HG02870 (cell line): Measurements from ENCODE around the gene CPNE8.
"Not testable (repeated sequence)": the region's sequence is repeated elsewhere in the genome, so short reads cannot be mapped to it uniquely, and the experiment has no call there.

ENCODE experiments used
- ATAC-seq: cut with Tn5 transposase; IDR thresholded peaks from one replicate; pipeline ENCODE4 v1.9.1; 2021; ENCODE audit warnings: mild to moderate bottlenecking, moderate library complexity; ENCODE audit not compliant: unreplicated experiment

CPNE8 gene

DNA sequence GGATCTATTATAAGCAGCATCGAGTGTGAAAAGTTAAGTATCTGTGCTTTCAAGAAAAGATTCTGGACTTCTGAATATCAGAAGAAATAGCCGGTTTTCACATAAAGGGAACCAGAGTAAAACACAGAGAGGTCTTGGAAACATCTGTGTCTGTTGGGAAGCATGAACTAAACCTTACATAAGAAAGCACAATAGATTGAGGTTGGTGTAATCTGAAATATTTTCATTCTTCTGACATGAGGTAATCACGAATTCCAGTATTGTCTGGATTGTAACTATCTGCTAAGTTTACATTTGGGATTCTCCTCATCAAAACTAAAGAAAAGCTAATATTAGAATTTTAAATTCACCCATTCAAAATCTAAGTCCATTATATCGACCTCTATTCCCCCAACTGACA lies 161.3 kb downstream of the CPNE8 start:
- ATAC-seq: no peak

DNA sequence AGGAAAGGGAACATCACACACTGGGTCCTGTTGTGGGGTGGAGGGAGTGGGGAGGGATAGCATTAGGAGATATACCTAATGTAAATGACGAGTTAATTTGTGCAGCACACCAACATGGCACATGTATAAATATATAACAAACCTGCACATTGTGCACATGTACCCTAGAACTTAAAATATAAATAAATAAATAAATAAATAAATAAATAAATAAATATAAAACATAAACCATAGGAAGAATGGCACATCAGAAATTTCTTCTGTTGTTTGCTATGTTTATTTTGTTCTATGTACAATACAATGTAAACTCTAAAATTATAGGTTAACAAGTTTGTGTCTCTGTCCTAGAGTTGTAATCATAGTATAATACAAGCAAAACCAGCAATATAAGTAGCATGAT lies 162.9 kb downstream of the CPNE8 start:
- not testable (repeated sequence) for ATAC-seq

DNA sequence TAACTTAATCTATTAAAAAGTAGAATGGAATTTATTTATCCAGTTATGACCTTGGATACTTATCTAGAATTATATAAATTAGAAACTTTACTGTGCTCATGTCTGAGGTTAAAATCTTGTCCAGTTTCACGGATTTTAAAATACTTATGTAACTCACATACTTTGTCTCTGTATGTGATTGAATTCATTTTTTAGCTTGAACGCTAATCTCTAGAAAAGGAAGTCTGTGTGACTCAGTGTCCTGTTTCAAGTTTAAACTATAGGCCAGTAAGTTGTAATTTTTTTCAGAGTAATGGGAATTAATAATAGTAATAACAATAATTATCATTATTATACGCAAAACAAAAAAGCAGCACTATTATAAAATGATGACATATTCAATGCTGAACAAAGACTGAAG lies 168.6 kb downstream of the CPNE8 start:
- ATAC-seq: no peak

DNA sequence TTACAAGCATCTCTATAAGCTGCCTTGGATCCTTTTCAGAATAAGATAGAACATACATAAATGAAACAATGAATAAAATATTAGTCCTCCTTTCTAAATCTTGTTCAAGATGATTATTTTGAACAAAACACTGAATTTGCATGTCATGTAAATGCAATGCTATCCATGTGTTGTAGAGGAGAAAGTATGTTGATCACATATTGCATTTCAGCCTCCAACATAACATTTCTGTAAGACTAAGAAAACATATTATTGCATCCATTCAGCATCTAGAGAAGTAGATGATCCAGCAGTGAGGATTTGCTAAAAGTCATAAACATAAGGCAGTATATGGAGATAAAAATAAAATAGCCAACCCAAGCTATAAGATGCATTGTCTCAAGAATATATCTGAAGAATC lies 172.6 kb downstream of the CPNE8 start:
- ATAC-seq: no peak

DNA sequence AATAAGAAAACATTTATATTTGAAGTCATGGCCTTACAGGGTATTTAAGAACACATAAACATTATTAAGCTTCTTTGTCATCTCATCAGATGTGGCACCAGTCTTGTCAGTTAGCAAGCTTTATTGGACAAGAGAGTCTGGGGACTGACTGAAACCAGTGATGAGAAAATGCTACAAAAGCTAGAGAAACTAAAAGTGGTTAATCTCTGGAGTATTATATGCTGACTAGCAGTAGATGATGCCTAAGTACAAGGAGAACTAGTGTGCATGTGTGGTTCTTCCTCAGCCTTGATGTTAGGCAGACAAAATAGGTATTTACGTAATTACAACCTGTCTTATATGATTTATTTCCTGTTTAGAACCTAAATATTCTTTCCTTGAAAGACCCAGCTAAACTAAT lies 176.5 kb downstream of the CPNE8 start:
- ATAC-seq: no peak

DNA sequence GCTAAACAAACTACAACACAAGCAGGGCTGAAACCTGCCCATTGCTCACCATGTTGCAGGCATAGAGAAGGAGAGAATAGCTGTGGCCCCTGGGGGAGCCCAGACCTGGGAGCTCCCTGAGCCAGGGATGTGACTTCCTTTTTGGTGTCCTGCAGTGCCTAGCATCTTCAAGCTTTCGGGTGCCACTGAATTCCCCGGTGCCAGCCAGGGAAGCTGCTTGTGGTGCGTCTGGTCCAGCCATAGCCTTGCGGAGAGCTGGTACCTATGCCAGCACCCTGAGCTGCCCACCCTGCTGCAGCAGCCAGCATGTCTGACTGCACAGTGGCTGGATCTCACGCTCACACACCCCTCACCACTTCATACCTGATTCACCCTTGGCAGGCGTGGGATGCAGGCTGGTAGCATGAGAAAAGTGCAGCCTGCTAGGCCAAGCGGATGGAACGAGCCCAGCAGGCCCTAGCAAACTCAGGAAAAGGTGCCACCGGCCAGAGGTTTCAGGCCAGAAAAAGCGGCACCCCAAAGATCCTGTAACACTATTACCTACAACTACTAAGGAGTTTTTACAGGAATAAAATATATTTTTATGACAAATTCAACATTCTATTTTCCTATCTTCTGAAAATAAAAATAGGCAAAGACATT lies 183.7 kb downstream of the CPNE8 start:
- no peak for ATAC-seq

DNA sequence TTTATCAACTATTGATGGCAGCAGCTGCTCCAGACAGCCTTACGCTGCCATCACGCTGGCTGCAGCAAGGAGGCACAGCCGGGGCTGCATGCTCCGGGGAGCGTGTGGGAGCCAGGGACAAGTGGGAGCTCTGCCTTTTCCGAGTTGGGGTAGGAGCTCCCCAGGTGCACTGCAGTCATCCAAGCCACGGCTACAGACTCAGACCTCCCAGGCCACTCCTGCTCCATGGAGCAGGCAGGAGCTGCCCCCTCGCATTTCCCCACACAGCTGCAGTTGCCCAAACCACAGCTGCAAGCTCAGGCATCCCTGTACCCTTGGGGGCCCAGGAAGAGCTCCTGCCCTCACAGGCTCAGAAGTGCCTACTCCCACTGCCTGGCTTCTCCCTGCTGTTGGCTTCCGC lies 184.7 kb downstream of the CPNE8 start:
- no peak for ATAC-seq

DNA sequence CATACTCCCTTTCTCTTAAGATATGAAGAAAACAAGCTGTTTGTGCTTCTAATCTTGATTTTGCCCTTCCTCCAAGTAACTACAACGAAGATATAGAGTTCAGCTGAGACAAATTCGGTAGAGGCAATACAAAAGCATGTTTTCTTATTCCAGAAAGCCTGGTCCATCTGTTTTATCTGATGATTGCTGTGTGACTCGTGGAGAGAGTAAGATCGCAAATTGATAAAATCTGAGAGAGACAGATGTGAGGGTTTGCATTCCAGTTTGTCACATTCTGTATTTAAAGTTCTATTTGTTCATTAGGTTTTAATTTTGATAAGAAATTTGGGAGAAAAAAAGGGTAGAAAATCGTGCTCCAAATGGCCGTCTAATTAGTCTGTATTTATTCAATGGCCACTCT lies 192.1 kb downstream of the CPNE8 start:
- ATAC-seq: no peak

DNA sequence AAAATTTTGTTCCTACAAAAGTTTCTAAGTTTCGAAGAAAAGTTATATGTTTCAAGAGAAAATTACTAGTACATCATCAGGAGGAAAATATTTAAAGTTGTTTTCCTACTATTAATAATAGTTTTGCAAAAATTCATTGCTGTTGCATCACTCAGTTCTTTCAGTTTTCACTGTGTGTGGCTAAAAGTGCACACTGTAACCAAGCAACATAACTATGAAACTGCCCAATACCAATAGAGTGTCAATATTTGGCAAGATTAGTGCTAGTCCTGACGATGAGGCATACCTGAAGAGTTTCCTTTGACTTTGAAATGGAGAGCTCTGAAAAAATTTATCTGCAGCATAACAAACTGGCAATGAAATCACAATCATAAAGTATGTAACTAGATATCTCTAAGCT lies 194.3 kb downstream of the CPNE8 start:
- no peak for ATAC-seq

DNA sequence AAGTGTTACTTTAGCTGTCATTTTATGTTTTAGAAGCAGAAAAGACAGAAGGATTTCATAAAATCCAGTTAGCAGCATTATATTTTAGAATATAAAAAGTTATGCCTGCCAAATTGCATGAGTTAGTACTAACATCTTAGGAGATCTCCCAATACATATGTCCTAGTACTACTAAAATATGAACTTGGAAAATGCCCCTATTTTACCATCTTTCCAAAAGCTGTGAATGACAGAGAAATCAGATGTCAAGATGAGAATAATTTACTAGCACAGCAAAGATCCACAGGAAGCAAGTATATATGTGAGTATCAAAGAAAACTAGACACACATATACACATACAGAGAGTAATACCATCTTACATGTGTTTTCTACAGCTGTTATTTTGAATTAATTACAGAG lies 196.9 kb downstream of the CPNE8 start:
- no peak for ATAC-seq

DNA sequence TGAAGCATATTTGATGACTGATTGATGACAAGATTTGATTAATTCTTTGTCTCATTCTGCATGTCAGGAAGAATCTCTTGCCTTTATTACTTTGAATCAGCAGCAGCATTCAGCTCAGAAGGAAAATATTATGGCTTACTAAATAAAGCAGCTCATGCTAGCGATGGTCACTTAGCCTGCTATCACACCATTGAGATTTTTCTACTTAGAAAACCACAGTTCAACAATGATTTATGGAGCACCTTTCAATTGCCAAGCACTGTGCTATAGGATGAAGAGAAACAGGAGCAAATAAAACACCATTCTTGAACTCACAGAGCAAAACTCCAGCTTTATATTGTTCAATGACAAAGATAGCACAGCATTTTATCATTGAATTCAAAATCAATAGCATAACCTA lies 197.7 kb downstream of the CPNE8 start:
- no peak for ATAC-seq

DNA sequence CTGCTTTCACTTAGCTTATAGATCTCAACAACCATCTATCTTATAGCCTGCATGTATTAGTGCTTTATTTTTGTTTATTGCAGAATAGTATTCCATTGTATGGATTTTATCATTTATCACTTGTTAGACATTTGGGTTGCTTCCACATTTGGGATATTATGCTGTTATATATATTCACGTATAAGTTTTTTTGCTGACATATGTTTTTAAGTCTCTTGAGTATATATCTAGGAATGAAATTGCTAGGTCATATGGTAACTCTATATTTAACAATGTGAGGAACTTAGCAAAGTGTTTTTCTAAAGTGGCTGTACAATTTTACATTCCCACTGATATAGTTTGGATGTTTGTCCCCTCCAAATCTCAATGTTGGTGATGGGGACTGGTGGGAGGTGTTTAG lies 208.1 kb downstream of the CPNE8 start:
- ATAC-seq: no peak

DNA sequence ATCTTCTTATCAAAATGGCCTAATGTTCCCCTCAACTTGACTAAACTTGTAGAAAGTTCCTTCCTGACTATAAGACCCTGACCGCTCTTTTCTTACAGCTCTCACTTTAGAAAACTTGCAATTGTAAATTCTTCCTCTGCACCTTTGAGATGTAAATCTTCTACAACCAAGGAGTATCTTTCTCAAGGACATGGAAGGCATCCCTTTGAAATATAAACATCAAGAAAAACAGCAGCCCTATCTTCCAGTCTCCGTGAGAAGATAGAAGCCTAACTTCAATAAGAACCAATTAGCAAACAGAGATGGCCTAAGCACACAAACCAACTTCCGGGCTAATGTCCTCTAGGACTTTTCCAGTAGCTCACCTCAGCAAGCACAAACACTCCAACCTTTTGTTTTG lies 210.3 kb downstream of the CPNE8 start:
- ATAC-seq: no peak

DNA sequence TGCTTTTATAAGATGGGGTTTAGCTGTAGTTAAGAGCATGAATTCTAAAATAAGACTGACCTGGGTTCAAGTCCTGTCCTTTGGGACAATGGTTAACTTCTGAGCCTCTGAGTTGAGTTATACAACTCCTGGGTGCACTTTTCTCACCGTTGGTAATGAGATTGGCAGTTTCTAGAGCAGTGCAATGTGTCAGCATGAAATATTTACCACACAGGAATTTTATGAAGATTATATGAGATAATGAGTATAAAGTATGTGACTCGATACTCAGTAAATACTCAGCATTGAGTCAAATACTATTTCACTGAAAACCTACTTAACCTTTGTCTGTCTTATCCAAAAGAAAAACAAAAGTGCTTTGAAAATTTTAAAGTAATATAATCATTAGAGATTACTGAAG lies 214.2 kb downstream of the CPNE8 start:
- ATAC-seq: no peak

DNA sequence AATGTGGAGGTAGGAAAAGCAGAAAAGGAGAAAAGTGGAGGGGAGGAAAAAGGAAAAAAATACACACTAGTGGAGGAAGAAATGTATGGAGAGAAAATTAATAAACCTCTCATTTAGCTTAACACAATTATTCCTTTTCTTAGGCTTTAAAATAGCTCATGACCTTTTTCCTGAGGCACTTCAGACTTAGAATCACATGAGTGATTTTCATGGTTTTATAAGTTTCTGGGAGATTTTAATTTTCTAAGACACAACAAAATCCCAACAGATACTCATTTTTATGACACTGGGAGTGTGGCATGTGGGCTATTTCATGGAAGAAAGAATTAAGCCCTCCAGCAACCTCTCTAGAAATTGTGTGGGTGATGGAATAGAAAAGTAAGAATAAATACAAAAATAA lies 214.7 kb downstream of the CPNE8 start:
- ATAC-seq: no peak

DNA sequence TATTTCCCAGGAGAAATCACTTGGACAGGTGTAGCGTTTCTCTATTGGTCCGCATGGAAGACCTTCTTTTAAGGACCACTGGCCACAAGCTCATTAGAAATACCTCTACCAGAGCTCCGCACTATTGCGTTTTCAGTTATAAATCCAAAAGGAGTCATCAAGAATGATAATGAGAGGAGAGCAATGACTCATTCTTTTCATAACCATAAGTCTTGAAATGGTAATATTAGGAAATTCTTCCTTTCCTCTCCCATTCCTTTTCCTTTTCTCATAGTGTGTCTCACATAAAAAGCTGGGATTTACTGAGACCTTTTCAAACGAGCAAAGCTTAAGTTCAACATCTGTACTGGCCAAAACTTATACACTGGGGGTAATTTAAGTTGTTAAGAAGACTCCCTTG lies 215.7 kb downstream of the CPNE8 start:
- no peak for ATAC-seq

DNA sequence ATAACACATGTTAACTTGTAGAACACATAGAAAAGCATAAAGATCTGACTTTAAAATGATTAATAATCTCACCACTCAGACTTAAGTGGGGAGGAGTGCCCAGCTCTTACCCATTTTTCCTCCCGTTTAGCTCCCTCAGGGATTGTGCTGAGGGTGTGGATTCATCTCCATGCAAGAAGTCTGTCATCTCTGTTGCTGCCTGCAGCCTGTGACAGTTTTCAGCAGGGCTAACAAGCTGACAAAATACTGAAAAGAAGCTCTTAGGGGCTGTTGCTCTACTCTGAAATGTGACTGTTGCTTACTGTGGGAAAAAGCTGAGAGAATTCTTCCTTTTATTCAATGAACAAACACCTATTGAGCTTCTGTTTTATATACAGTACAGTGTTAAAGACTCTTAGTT lies 216.2 kb downstream of the CPNE8 start:
- ATAC-seq: no peak

DNA sequence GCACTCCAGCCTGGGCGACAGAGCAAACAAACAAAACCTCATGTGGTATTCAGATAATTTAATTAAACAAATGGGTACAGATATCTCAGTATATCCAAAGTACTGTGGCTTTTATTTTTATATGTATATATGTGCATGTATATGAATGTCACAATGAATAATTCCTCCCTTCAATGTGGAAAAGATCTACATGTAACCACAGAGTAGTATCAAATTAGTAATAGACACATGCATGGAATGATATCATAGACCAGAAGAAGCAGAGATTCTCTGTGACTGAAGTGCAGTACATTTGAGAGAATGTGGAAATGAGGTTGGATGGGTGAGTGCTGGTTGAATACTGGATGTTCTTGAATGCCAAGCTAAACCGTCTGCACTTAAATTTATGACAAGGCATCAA lies 222.9 kb downstream of the CPNE8 start:
- no peak for ATAC-seq

DNA sequence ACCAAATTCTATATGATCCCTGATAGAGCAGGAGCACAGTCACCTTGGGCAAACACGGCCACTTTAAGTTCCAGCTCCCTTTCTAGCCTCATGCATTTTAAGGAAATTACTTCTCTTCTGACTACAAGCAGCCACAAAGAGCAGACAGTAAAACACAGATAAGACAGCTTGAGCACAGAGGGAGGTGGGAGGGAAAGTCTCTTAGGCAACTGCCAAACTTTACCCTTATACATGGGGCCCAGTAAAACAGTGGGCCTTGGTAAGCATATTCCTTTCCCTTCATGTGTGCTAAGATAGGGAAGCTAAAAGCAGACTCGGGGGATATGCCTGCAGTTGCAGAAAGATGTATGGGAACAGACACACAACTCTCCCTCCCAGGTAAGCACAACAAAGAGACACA lies 235.9 kb downstream of the CPNE8 start:
- ATAC-seq: no peak

DNA sequence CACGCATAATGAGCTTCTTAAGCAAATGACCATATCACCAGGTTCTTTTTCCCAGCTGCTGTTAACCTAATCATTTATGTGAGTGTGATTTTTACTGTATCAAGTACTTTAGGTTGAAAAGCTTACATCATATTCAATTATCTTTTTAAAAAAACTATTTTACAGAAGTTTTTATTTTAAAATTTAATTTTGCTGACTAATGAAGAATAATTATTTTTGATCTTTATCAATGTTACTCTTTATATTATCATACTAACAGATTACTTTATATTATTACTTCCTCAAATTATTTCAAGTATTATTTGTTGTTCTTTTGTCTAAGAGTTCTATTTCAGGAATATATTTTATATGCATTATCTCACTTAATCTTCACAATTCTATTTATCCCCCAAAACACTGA lies 236.3 kb downstream of the CPNE8 start:
- no peak for ATAC-seq

DNA sequence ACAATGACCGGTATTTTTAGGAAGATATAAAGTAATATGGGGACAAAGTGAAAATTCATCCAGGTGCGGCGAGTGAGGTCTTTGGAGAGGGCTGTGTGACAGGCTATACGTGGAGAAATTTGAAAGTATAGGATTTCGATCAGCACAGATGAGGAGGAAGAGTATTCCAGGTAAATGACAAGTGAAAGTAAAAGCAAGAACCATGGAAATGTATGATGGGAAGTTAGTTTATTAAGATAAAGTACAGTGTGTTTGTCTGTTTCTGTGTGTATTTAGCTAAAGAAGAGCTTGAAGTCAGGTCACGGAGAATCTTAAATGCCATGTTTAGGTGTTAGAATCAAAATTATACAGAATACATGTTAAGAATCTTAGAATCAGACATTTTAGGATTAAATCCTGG lies 239.0 kb downstream of the CPNE8 start:
- no peak for ATAC-seq

DNA sequence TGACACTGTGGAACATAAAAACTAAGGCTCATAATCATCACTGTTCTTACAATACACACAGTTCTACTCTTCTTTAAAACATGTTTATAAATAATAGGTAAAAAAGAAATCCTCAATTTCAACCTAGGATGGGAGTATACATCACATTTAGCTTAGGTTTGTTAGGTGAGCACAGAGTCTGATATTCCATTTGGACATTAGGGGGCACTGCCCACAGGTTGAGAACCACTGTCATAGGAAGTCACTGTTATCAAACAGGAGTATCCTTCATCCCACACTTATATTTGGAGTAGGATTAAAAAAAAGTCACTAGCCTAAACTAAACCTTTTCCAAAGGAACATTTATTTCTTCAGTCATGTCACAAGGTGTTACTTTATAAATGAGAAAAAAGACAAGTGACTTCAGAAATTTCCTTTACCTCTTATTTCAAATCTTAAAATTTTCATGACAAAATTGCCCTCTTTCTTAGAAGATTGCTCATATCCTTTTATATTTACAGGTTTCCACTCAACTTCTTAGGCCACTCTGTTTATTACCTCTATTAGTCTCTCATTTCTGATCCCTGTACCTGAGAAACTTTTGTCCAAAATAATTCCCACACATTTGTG lies 240.6 kb downstream of the CPNE8 start:
- ATAC-seq: no peak

DNA sequence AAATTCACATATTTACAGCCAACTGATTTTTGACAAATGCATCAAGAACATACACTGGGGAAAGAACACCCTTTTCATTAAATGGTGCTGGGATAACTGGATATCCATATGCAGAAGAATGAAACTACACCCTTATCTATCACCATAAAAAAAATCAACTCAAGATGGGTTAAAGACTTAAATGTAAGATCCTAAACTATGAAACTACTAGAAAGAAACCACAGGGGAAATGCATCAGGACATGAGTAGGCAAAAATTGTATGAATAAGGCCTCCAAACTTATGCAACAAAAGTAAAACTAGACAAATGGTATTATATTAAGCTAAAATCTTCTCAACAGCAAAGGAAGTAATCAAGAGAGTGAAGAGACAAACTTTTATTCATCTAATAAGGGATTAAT lies 242.6 kb downstream of the CPNE8 start:
- ATAC-seq: no peak
